Frontal cortex (tissue), 4 donors: Measurements from ENCODE around the gene ADD1. TPM values are rescaled to one million over a fixed set of nuclear protein-coding genes. Genes with fewer than 3 reads are reported as not detected.
"Not testable (repeated sequence)": the region's sequence is repeated elsewhere in the genome, so short reads cannot be mapped to it uniquely, and the experiment has no call there.

Experiments used
- DNase-seq, 2 donors: peaks; one replicate each; pipeline ENCODE4 v3.0.0; 2012; ENCODE audit warnings: low spot score in 2 of 2
- FAIRE-seq: peaks from 2 replicates; lab custom pipeline; 2012; peaks lifted over from hg19 to GRCh38; lab: Jason Lieb, UNC
- total RNA-seq: library from RNA; depleted of rRNA; stranded (reverse); fragments of >200 nt; gene quantifications from one replicate; pipeline ENCODE4 v1.2.3, GENCODE V29; 2014
- donor health status: control.
- donor health status: control.
- donor health status: control.

Gene ADD1
- total RNA-seq, 1 donor from 2014 or later: 178 TPM

- FAIRE-seq: no peak
- DNase-seq: no peak
Observed at GRCh38 chr4:2939383-2940243, 96.0 kb downstream of the ADD1 start.

- FAIRE-seq: no peak
- DNase-seq: no peak
Observed at GRCh38 chr4:2940267-2941137, 96.9 kb downstream of the ADD1 start.

GRCh38 chr4:2941138-2942036 lies 97.7 kb downstream of the ADD1 start:
- DNase-seq (no peak), FAIRE-seq (no peak)

GRCh38 chr4:2942037-2942531 lies 98.4 kb downstream of the ADD1 start:
- DNase-seq (no peak), FAIRE-seq (no peak)

GRCh38 chr4:2942532-2943363 lies 99.1 kb downstream of the ADD1 start:
- DNase-seq: no peak
- FAIRE-seq: no peak

- DNase-seq (no peak), FAIRE-seq (no peak)
Observed at GRCh38 chr4:2943364-2944090, 99.9 kb downstream of the ADD1 start.

- FAIRE-seq (no peak), DNase-seq (no peak)
Observed at GRCh38 chr4:2944091-2944482, 100.4 kb downstream of the ADD1 start.

GRCh38 chr4:2944586-2945526 lies 101.2 kb downstream of the ADD1 start:
- FAIRE-seq (no peak), DNase-seq (no peak)

GRCh38 chr4:2945619-2946604 lies 102.3 kb downstream of the ADD1 start:
- DNase-seq, FAIRE-seq: not testable (repeated sequence)

GRCh38 chr4:2946812-2947600 lies 103.4 kb downstream of the ADD1 start:
- DNase-seq (no peak), FAIRE-seq (no peak)

GRCh38 chr4:2947926-2948325 lies 104.3 kb downstream of the ADD1 start:
- DNase-seq: no peak
- FAIRE-seq: no peak

GRCh38 chr4:2948895-2949781 lies 105.5 kb downstream of the ADD1 start:
- no peak for FAIRE-seq
- DNase-seq: no peak

GRCh38 chr4:2949782-2950125 lies 106.1 kb downstream of the ADD1 start:
- no peak for DNase-seq
- FAIRE-seq: no peak

GRCh38 chr4:2950221-2950989 lies 106.8 kb downstream of the ADD1 start:
- DNase-seq (no peak), FAIRE-seq (no peak)
